ENCODE results near the gene MKLN1.
A peak's percentile ranks its signal among the peaks of the same experiment; 100 is the strongest.

Gene MKLN1

DNA sequence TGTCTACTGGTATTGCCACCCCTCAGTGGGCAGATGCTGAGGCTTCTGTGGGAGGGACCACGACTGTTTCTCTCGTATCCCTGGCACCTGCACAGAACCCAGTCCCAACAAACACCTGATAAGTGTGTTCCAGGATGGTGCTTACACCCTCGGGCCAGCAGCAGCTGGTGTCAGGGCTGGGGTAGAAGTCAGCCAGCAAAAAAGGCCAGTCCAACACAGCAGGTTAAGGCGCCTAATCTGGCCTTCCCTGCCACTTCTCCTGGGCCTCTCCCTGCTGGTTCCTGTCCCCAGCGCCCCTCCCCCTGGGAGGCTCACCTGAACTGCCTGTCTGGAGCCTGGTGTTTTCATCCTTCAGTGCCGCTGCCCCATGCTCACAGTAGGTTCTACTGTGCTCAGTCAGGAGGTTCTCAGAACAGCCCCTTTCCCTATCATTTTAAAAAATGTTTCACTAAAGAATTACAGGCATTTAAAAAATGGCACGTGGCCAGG lies 208.7 kb downstream of the MKLN1 start:
- Histone ChIP-seq H3K4me3 (no peak overlapping the region), H3K27ac (peak overlapping the region; percentile 11; the same call in 1 of the 2 replicates), H3K4me2 (peak overlapping the region; percentile 67), H3K27me3 (no peaks in the 10 kb centered on the region), H3K9me3 (no peaks in the 10 kb centered on the region), H3K4me1 (peaks cover 49% of the 10 kb centered on the region), H3K9ac (no peak overlapping the region), H4K20me1 (peaks cover 21% of the 10 kb centered on the region; the same call in 1 of the 2 replicates), H3K36me3 (no peaks in the 10 kb centered on the region)
- TF ChIP-seq Cebpa-rat (IDR thresholded peaks at IDR 0.05), result no peak

DNA sequence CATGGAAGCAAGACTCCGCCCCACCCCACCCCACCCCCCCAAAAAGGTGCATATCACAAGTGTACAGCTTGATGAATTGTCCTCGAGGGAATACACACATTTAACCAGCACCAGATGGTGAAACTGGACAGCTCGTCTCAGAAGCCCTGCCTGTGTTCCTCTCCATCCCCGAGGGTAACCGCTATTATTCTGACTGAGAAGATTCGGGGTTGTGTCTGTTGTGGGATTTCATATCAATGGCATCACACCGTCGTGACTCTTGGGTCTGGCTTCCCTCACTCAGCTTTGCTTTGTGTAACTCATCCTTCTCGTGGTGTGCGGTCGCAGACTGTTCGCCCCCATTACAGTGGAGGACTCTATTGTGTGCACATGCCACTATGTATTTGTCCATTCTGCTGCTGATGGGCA lies 209.9 kb downstream of the MKLN1 start:
- peak overlapping the region; percentile 67 for H3K4me2 ChIP-seq
- peaks cover 60% of the 10 kb centered on the region for H3K4me1 ChIP-seq
- H3K9me3 ChIP-seq, result no peaks in the 10 kb centered on the region
- H3K27me3 ChIP-seq, result no peaks in the 10 kb centered on the region
- peaks cover 25% of the 10 kb centered on the region for H4K20me1 ChIP-seq
- peak overlapping the region; percentile 10; the same call in 1 of the 2 replicates for H3K9ac ChIP-seq
- H3K27ac ChIP-seq, result peak overlapping the region; percentile 49
- no peak for TF ChIP-seq Cebpa-rat (IDR thresholded peaks at IDR 0.05)
- H3K36me3 ChIP-seq, result no peaks in the 10 kb centered on the region
- H3K4me3 ChIP-seq, result no peak overlapping the region

DNA sequence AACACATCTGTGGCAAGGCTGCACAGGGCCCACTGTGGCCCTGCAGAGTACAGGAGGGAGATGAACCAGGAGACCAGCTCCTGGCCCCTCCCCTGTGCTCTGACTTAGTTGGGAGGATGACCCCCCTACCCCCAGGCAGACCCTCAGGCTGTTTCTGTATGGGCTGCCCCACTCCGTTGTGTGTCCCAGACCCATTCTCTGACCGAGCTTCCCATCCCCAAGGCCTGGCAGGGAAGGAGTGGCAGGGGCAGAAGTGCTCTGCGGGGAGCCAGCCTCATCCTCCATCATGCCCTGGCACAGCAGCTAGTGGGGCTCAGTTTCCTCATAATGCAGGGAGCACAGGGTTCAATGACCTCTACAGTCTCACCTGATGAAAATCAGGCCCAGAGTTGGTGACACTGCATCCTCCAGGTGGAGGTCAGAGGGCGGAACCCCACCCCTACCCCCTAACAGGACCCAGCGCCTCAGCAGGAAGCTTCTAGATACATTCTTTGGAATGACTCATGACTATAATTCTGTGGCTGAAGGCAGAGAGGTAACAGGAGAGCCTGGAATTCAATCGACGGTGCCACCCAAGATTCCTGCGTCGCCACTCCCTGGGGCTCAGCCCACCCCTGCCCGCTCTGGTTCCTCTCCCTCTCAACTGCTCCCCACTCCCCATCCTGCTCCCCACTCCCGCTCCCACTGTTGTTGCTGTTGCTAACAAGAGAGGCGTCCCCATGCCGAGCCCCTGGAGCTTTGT lies 210.6 kb downstream of the MKLN1 start:
- no peak overlapping the region for H3K4me3 ChIP-seq
- H3K27me3 ChIP-seq, result no peaks in the 10 kb centered on the region
- no peaks in the 10 kb centered on the region for H3K9me3 ChIP-seq
- peak overlapping the region; percentile 67 for H3K4me2 ChIP-seq
- H3K4me1 ChIP-seq, result peaks cover 62% of the 10 kb centered on the region
- peaks cover 25% of the 10 kb centered on the region for H4K20me1 ChIP-seq
- TF ChIP-seq Cebpa-rat (IDR thresholded peaks at IDR 0.05), result no peak
- H3K36me3 ChIP-seq, result no peaks in the 10 kb centered on the region
- peak overlapping the region; percentile 31; the same call in 1 of the 2 replicates for H3K9ac ChIP-seq
- H3K27ac ChIP-seq, result peak overlapping the region; percentile 49

DNA sequence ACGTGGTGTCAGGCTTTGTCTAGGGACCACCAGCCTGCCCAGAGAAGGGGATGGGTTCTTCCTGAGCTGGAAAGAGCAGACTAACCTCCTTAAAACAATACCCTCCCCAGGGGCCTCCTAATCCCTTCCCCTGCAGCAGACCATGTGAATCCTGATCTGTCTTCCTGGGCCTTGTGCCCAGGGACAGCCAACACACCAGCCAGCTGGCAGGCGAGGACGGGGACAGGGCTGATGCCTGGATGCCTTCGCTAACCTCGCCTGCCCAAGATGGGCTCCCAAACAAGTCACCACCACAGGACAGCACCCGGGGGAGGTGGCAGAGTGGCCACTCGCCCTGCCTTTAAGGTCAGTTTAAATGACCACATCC lies 211.1 kb downstream of the MKLN1 start:
- H3K36me3 ChIP-seq, result no peaks in the 10 kb centered on the region
- H3K27ac ChIP-seq, result peak overlapping the region; percentile 41; the same call in 1 of the 2 replicates
- peak overlapping the region; percentile 31; the same call in 1 of the 2 replicates for H3K9ac ChIP-seq
- H3K27me3 ChIP-seq, result no peaks in the 10 kb centered on the region
- H3K4me2 ChIP-seq, result peak overlapping the region; percentile 67
- peaks cover 62% of the 10 kb centered on the region for H3K4me1 ChIP-seq
- peaks cover 27% of the 10 kb centered on the region for H4K20me1 ChIP-seq
- no peaks in the 10 kb centered on the region for H3K9me3 ChIP-seq
- H3K4me3 ChIP-seq, result no peak overlapping the region
- TF ChIP-seq Cebpa-rat (IDR thresholded peaks at IDR 0.05), result no peak

DNA sequence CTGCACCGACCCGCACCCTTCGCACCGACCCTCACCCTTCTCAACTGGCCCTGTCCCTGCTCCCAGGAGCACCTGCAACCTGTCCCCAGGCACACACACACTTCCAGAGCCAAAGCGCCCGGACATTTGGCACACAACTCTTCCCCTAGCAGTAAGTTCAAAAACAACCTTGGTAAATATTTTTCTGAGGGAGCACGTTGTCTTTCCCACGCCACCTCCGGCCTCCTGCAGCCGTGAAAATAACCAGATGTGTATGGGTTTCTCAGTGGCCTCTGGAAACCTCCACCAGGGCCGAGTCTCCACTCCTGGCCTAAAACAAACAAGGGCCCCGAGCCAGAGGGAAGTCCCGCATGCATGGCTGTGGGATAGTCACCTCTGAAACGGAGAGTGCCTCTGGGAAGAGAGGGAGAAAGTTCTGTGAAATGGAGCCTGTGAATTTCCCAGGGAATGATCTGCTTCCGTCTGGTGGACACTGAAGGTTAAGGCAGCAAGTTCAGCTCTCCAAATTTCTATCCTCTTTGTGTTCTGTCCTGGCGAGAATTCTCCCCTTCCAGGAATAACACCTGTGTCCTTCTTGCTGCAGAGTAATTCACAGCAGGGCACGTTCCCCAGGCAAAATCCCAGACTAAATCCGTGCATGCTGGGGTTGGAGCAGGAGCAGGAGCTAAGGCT lies 213.0 kb downstream of the MKLN1 start:
- Histone ChIP-seq H3K4me1 (peaks cover 66% of the 10 kb centered on the region), H3K4me2 (no peak overlapping the region), H3K36me3 (no peaks in the 10 kb centered on the region), H4K20me1 (peaks cover 36% of the 10 kb centered on the region), H3K9ac (no peak overlapping the region), H3K9me3 (no peaks in the 10 kb centered on the region), H3K27ac (no peak overlapping the region), H3K4me3 (no peak overlapping the region), H3K27me3 (no peaks in the 10 kb centered on the region)
- no peak for TF ChIP-seq Cebpa-rat (IDR thresholded peaks at IDR 0.05)

DNA sequence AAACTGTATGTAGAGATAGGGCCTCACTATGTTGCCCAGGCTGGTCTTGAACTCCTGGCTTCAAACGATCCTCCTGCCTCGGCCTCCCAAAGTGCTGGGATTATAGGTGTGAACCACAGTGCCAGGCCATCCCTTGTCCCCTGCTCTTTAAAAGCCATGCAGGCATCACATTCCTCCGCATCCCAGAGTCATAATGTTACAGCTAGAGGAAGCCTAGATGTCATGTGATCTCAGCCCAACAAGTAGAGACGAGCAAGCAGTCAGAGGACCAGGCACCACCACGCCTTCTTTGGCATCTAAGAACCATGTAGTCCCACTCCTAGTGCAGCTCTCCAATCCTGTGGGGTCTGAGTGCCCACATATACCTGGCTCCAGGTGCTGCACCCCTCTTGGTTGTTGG lies 215.6 kb downstream of the MKLN1 start:
- Histone ChIP-seq H3K9ac (no peak overlapping the region), H4K20me1 (peaks cover 36% of the 10 kb centered on the region), H3K36me3 (no peaks in the 10 kb centered on the region), H3K4me1 (peaks cover 46% of the 10 kb centered on the region), H3K9me3 (peaks cover 2% of the 10 kb centered on the region; the same call in 1 of the 2 replicates), H3K4me3 (no peak overlapping the region), H3K4me2 (no peak overlapping the region), H3K27me3 (no peaks in the 10 kb centered on the region), H3K27ac (no peak overlapping the region)
- no peak for TF ChIP-seq Cebpa-rat (IDR thresholded peaks at IDR 0.05)

DNA sequence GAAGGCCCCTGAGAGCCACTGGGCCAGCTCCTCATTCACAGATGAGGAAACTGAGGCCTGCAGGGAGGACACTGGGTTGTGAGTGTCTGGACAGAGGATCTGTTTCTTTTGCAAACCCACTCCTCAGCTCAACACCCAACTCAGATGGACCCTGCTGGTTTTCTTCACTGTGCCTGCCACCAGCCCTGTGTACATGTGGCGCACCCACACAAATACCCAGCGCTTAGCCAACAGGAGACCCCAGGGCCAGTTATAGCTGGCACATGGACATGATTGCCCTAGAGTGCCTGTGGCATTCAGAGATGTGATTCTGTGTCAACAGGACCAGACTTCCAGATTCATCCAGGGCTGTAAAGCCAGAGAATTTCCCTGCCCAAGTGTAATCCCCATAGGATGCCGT lies 216.3 kb downstream of the MKLN1 start:
- H3K9me3 ChIP-seq, result peaks cover 6% of the 10 kb centered on the region; the same call in 1 of the 2 replicates
- no peaks in the 10 kb centered on the region for H3K36me3 ChIP-seq
- H3K27ac ChIP-seq, result peak overlapping the region; percentile 54; the same call in 1 of the 2 replicates
- H3K4me3 ChIP-seq, result no peak overlapping the region
- no peaks in the 10 kb centered on the region for H3K27me3 ChIP-seq
- no peak overlapping the region for H3K9ac ChIP-seq
- peaks cover 39% of the 10 kb centered on the region for H3K4me1 ChIP-seq
- no peak overlapping the region for H3K4me2 ChIP-seq
- TF ChIP-seq Cebpa-rat (IDR thresholded peaks at IDR 0.05), result no peak
- H4K20me1 ChIP-seq, result peaks cover 36% of the 10 kb centered on the region

DNA sequence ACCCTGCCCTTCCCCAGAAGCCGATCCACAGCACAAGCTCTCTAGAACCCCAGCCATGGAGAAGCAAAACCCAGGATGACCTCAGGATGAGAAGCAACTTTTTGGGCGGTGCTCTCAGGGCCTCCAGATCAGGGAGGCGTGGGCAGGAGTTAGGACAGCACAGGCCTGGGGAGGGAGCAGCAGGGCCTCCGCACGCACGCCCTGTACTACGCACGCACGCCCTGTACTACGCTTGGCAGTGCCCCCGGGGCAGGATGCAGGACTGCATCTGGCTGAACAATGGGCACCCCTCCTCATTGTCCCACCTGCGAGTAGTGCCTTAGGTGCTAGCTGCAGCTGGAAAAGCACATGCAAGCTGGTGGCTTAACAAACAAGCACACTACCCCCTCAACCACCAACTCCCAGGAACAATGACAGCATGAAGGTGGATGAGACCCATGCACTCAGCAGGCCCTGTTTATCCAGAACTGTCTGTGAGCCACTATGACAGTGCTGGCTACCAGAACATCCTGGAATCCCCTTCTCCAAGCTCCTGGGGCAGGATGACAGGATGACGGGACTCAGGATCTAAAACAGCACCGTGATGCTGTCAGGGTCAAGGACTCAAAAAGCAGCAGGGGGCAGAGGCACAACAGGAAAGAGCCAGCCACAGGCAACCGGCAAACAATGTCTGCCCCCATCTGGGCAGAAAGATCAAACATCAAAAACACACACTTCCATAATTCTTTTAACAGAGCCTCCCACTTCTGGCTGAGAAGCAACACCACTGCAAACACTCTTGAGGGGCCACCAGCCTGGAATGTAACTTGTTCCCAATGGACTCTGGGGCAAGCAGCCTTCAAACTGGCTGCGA lies 217.0 kb downstream of the MKLN1 start:
- Histone ChIP-seq H3K4me2 (peak overlapping the region; percentile 58), H3K27me3 (no peaks in the 10 kb centered on the region), H3K9me3 (peaks cover 6% of the 10 kb centered on the region; the same call in 1 of the 2 replicates), H3K4me3 (no peak overlapping the region), H3K36me3 (0 out of 2 replicates have a peak, but pooled peaks cover 4% of the 10 kb centered on the region), H3K27ac (peak overlapping the region; percentile 54), H3K9ac (no peak overlapping the region), H3K4me1 (peaks cover 34% of the 10 kb centered on the region), H4K20me1 (peaks cover 36% of the 10 kb centered on the region)
- TF ChIP-seq Cebpa-rat (IDR thresholded peaks at IDR 0.05), result no peak

DNA sequence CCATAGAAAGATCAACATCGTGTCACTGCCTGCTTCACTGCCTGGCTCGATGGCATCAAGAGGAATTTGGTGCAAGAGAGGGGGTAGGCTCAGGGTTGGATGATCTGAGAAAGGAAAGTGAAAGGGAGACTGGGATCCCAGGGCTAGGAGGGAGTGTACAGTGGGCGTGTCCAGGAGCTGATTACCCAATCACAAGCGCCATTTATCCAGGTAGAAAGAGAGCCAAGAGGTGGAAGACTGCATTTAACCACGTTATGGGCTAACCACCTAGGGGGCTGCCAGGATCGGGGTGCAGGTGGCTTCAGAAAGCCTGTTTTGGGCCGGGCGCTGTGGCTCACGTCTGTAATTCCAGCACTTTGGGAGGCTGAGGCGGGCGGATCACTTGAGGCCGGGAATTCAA lies 218.4 kb downstream of the MKLN1 start:
- Histone ChIP-seq H3K9ac (no peak overlapping the region), H3K4me3 (no peak overlapping the region), H3K27ac (no peak overlapping the region), H3K9me3 (peaks cover 6% of the 10 kb centered on the region; the same call in 1 of the 2 replicates), H3K4me1 (peaks cover 34% of the 10 kb centered on the region), H3K36me3 (peaks cover 5% of the 10 kb centered on the region; the same call in 1 of the 2 replicates), H3K27me3 (no peaks in the 10 kb centered on the region), H4K20me1 (peaks cover 34% of the 10 kb centered on the region), H3K4me2 (peak overlapping the region; percentile 58)
- no peak; the same call in 1 of the 2 replicates for TF ChIP-seq Cebpa-rat (IDR thresholded peaks at IDR 0.05)

Data from BLaER1 (cell line).